Neuron (in vitro differentiated cells): ENCODE measurements around the gene OR6N2.

Experiments
- H2AFZ ChIP-seq: one replicate; pipeline ENCODE4 v1.6.1; 2013; ENCODE audit warnings: low read depth, mild to moderate bottlenecking, inconsistent platforms, low read length, moderate library complexity
- H3K27me3 ChIP-seq: one replicate; pipeline ENCODE4 v1.6.1; 2013; ENCODE audit warnings: low read length; ENCODE audit not compliant: insufficient read depth
- H3K36me3 ChIP-seq: one replicate; pipeline ENCODE4 v1.6.1; 2013; ENCODE audit warnings: low read length; ENCODE audit not compliant: insufficient read depth
- H3K4me1 ChIP-seq: one replicate; pipeline ENCODE4 v1.6.1; 2013; ENCODE audit warnings: low read length; ENCODE audit not compliant: insufficient read depth
- H3K4me3 ChIP-seq: 2 replicates; pipeline ENCODE4 v1.5.1; 2013; ENCODE audit warnings: mild to moderate bottlenecking, low read length, moderate library complexity
- H3K9me3 ChIP-seq: one replicate; pipeline ENCODE4 v1.6.1; 2013; ENCODE audit warnings: low read length

Gene OR6N2

DNA sequence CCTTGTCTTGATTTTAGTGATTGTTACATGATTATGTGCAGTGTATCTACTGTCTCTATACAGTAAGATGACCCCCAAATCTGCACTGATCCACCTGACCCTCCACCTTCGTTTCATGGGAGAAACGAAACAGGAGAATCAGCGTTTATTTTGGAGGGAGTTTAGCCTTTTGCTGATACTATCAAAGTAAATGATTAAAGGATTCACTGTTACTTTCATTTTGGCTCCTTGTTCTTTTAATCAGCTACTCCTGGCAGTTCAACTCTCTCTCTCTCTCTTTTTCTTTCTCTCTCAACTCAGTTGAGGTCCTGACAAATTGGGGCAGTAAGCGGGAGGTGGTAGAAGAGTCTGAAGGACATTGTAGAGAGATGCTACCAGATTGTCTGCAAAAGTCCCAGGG lies 50.6 kb downstream of the OR6N2 start:
- H3K4me3 ChIP-seq, result no peak overlapping the region
- no peaks in the 10 kb centered on the region for H3K27me3 ChIP-seq
- no peaks in the 10 kb centered on the region for H3K36me3 ChIP-seq

GRCh38 chr1:158728510-158729225 lies 52.3 kb downstream of the OR6N2 start:
- H3K27me3 ChIP-seq, result no peaks in the 10 kb centered on the region
- no peak overlapping the region for H3K4me3 ChIP-seq
- H3K36me3 ChIP-seq, result no peaks in the 10 kb centered on the region
- no peak overlapping the region for H2AFZ ChIP-seq
- H3K9me3 ChIP-seq, result no peaks in the 10 kb centered on the region
- H3K4me1 ChIP-seq, result no peaks in the 10 kb centered on the region

More for the DNA sequence above, 50.6 kb downstream of the OR6N2 start:
- Histone ChIP-seq H3K9me3 (no peaks in the 10 kb centered on the region), H2AFZ (no peak overlapping the region), H3K4me1 (no peaks in the 10 kb centered on the region)

GRCh38 chr1:158724442-158724841 lies 56.6 kb downstream of the OR6N2 start:
- Histone ChIP-seq H3K4me1 (no peaks in the 10 kb centered on the region), H3K9me3 (no peaks in the 10 kb centered on the region), H3K27me3 (no peaks in the 10 kb centered on the region), H2AFZ (no peak overlapping the region), H3K36me3 (no peaks in the 10 kb centered on the region), H3K4me3 (no peak overlapping the region)
